ENCODE results near the gene RECQL5. TPM values are rescaled to one million over a fixed set of nuclear protein-coding genes. Genes with fewer than 3 reads are reported as not detected.

Gene RECQL5
- total and polyA plus RNA-seq, 2 of the 8 experiments (the other 6 are each of a cell fraction or from before 2014, with no cell fraction given) = 15.1 to 41.1 TPM

DNA sequence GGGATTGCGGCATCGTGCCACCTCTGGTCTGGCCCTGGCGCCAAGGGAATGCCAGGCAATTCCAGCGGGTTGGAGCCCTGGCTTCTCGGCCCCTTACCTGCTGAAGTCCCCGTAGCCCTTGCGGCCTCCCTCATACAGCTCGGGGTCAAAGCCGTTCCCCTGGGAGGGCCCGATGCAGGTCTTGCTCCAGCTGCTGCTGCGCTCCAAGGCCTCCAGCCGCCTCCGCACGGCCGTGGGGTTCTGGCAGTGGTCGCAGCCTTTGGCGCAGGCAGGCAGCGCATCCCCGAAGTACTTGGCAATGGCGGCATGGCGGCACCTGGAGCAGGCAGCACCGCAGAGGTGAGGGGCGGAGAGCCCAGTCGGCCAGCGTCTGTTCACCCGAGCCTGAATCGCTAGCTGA, 35.6 kb downstream of the RECQL5 start:
- peaks cover 0 to 16% (median 11%) of the 10 kb centered on the region in 4 experiments; a peak in 5 of 7 replicates for H3K4me1 ChIP-seq (replicated peaks in 1 of 4; ENCODE audit: control insufficient read depth in 3 of 4, insufficient read depth in 4 of 4, low read length in 3 of 4)
- peaks cover 5 to 16% of the 10 kb centered on the region in 2 experiments for H4K20me1 ChIP-seq (replicated peaks in 1 of 2; ENCODE audit: control insufficient read depth in 1 of 2, insufficient read depth in 2 of 2, low read length in 2 of 2)
- no peak for DNase-seq (ENCODE audit: low read depth in 1 of 2, low spot score in 2 of 2)
- H4K91ac ChIP-seq (replicated peaks; ENCODE audit: insufficient read length, low read length) = no peak overlapping the region
- no peaks in the 10 kb centered on the region for H3K27me3 ChIP-seq (replicated peaks in 1 of 4; ENCODE audit: control insufficient read depth in 3 of 4, extremely low read depth in 1 of 4, insufficient read depth in 3 of 4, low read length in 3 of 4)
- H2BK12ac ChIP-seq (ENCODE audit: low read depth, low read length) = no peak overlapping the region
- no peak overlapping the region for H3K56ac ChIP-seq (replicated peaks; ENCODE audit: insufficient read length, low read depth, low read length)
- POLR2A ChIA-PET (ENCODE audit: partially characterized antibody) = interaction anchor here (1.1 to 1.3 kb wide), 3 partner anchors 9 to 122 kb away, joined by 3 to 4 read pairs (median 4); no protein-coding TSS in a partner anchor
- H4K5ac ChIP-seq (ENCODE audit: insufficient read length, low read depth, low read length) = no peak overlapping the region
- no peak overlapping the region for H3K4ac ChIP-seq (replicated peaks; ENCODE audit: insufficient read length, low read depth, low read length)
- no peak overlapping the region; the same call in 1 of the 2 replicates for H2BK5ac ChIP-seq (ENCODE audit: low read depth, low read length)
- H2AFZ ChIP-seq (ENCODE audit: low read length) = no peak overlapping the region
- H3K9me3 ChIP-seq (ENCODE audit: insufficient read depth in 2 of 2, low read depth in 1 of 2, low read length in 1 of 2) = no peaks in the 10 kb centered on the region
- no peak overlapping the region for H2BK15ac ChIP-seq (ENCODE audit: low read length)
- 97% methylated on average over 24 of the region's 27 CpGs; no CpG with 5 or more reads in 1 of the 2 experiments for WGBS, 2 experiments (ENCODE audit: extremely low coverage in 1 of 2, insufficient coverage in 1 of 2, insufficient read length in 1 of 2, insufficient replicate concordance in 2 of 2, low coverage in 1 of 2, low lambda C conversion rate in 2 of 2, missing lambda C conversion rate in 1 of 2)
- no peaks in the 10 kb centered on the region for H3K23me2 ChIP-seq (ENCODE audit: low read depth, low read length)
- no peak overlapping the region for H3K27ac ChIP-seq (ENCODE audit: low read depth, low read length)
- H3K9ac ChIP-seq (replicated peaks in 1 of 4; ENCODE audit: extremely low read depth in 1 of 4, low read depth in 3 of 4, low read length in 3 of 4) = no peak overlapping the region
- no peak overlapping the region for H4K8ac ChIP-seq (ENCODE audit: extremely low read depth, insufficient read depth, low read length)
- H3K23ac ChIP-seq (ENCODE audit: insufficient read length) = no peak overlapping the region
- no peaks in the 10 kb centered on the region for H3K79me2 ChIP-seq (ENCODE audit: control insufficient read depth in 1 of 2, insufficient read depth in 2 of 2, low read length in 2 of 2)
- H2BK20ac ChIP-seq (ENCODE audit: low read length) = no peak overlapping the region
- H3K4me3 ChIP-seq (ENCODE audit: extremely low read depth in 1 of 4, insufficient read depth in 2 of 4, low read depth in 3 of 4, low read length in 4 of 4) = no peak overlapping the region
- no peak overlapping the region for H2AK5ac ChIP-seq (ENCODE audit: low read depth, low read length)
- no peaks in the 10 kb centered on the region for H3K79me1 ChIP-seq (ENCODE audit: low read depth, low read length)
- FAIRE-seq = no peak
- no peak overlapping the region for H2BK120ac ChIP-seq (replicated peaks; ENCODE audit: low read depth, low read length)
- no peak overlapping the region for H3K18ac ChIP-seq (ENCODE audit: extremely low read depth, low read length)
- no peak overlapping the region for H3K14ac ChIP-seq (ENCODE audit: insufficient read length)
- CTCF ChIA-PET (ENCODE audit: partially characterized antibody) = interaction anchor here (1.6 to 59.2 kb wide), 5 partner anchors 13 to 391 kb away, joined by 3 to 2200 read pairs (median 312); partner anchors contain the start of genes RECQL5, SAP30BP and SMIM5
- H3K4me2 ChIP-seq (ENCODE audit: insufficient read depth in 1 of 2, low read depth in 2 of 2, low read length in 2 of 2) = no peak overlapping the region
- no peak for TF ChIP-seq YY1 (IDR thresholded peaks at IDR 0.05; ENCODE audit: low read depth, low read length)
- no peak for TF ChIP-seq JUN (IDR thresholded peaks at IDR 0.05; ENCODE audit: low read depth, low read length)
- TF ChIP-seq SP1 (IDR thresholded peaks at IDR 0.05; ENCODE audit: low read depth, low read length) = no peak
- TF ChIP-seq BACH1 (IDR thresholded peaks at IDR 0.05; ENCODE audit: low read length) = no peak
- TF ChIP-seq SRF (IDR thresholded peaks at IDR 0.05; ENCODE audit: low read depth, low read length) = no peak
- peaks cover 0 to 3% (median under 1%) of the 10 kb centered on the region in 4 experiments; a peak in 1 of 8 replicates for H3K36me3 ChIP-seq (ENCODE audit: control insufficient read depth in 2 of 4, insufficient read depth in 4 of 4, low read length in 3 of 4)

Data from H1 (cell line).